Esophagus muscularis mucosa (tissue), 4 donors: Measurements from ENCODE around the gene EFL1. TPM values are rescaled to one million over a fixed set of nuclear protein-coding genes. Genes with fewer than 3 reads are reported as not detected.

Experiments
- DNase-seq: peaks from one replicate; pipeline ENCODE4 v3.0.0-alpha.2; 2017; ENCODE audit errors: extremely low spot score
- H3K27ac ChIP-seq, 4 donors: fragments of 200-600 bp; sonication (generic); replicated peaks in 1 of 4; 1 replicate in 3 of 4; 2 replicates in 1 of 4; pipeline ENCODE4 v1.5.1; 2016 to 2019; ENCODE audit warnings: mild to moderate bottlenecking in 1 of 4
- H3K27me3 ChIP-seq, 4 donors: fragments of 200-600 bp; sonication (generic); one replicate each; pipeline versions ENCODE4 v1.5.1 to v1.6.0; 2016 to 2019
- H3K36me3 ChIP-seq, 4 donors: fragments of 200-600 bp; sonication (generic); one replicate each; pipeline ENCODE4 v1.5.1; 2016 to 2019
- H3K4me1 ChIP-seq, 4 donors: fragments of 200-600 bp; sonication (generic); one replicate each; pipeline ENCODE4 v1.5.1; 2016 to 2019
- H3K4me3 ChIP-seq, 4 donors: fragments of 200-600 bp; sonication (generic); 1 replicate in 2 of 4; 2 replicates in 2 of 4; pipeline ENCODE4 v1.5.1; 2016 to 2019; ENCODE audit warnings: mild to moderate bottlenecking in 4 of 4, moderate library complexity in 1 of 4
- H3K9me3 ChIP-seq, 4 donors: fragments of 200-600 bp; sonication (generic); 1 replicate in 3 of 4; 2 replicates in 1 of 4; pipeline ENCODE4 v1.5.1; 2016 to 2019
- EP300 ChIP-seq: sonication (generic); formaldehyde crosslinking; IDR thresholded peaks from one replicate; pipeline ENCODE4 v1.6.1; 2017; ENCODE audit warnings: antibody characterized with exemption
- POLR2A ChIP-seq: fragments of 450-650 bp; IDR thresholded peaks from one replicate; pipeline ENCODE4 v1.6.1; 2017; ENCODE audit warnings: antibody characterized with exemption, moderate library complexity, mild to moderate bottlenecking, low read depth
- POLR2AphosphoS5 ChIP-seq, 2 donors: sonication (generic); formaldehyde crosslinking; IDR thresholded peaks; one replicate each; pipeline ENCODE4 v1.6.1; 2017; ENCODE audit warnings: antibody characterized with exemption in 2 of 2
- WGBS: methylation state at CpG from one replicate; pipeline ENCODE4 v1.1.5; 2018; 5-methylcytosine and 5-hydroxymethylcytosine counted together
- intact Hi-C: fragments of 100-400 bp; cut with DNase I; formaldehyde crosslinking; loops from one replicate; pipeline ENCODE4 v1.15.1; 2023
- small RNA-seq, 3 donors: library from RNA; depleted of rRNA; stranded (forward); fragments of <200 nt; gene quantifications; one replicate each; pipeline ENCODE3, GENCODE V24; 2016
- total RNA-seq, 4 donors: library from RNA; depleted of rRNA; stranded (reverse); fragments of >200 nt; gene quantifications; one replicate each; pipeline versions ENCODE4 v1.1.0 to v1.2.1, GENCODE V29; 2016
- TF ChIP-seq, protein P1 (sequence below), 3 experiments: fragments of 200-600 bp in 2 of 3; fragments of 450-650 bp in 1 of 3; sonication (generic) in 2 of 3; IDR thresholded peaks; one replicate each; pipeline ENCODE4 v1.5.1; 2017 to 2019; ENCODE audit warnings: antibody characterized with exemption in 3 of 3, mild to moderate bottlenecking in 2 of 3, moderate library complexity in 1 of 3

EFL1 gene
- total RNA-seq, 4 donors from 2014 or later, result 13.0 to 17.4 (median 13.2) TPM

DNA sequence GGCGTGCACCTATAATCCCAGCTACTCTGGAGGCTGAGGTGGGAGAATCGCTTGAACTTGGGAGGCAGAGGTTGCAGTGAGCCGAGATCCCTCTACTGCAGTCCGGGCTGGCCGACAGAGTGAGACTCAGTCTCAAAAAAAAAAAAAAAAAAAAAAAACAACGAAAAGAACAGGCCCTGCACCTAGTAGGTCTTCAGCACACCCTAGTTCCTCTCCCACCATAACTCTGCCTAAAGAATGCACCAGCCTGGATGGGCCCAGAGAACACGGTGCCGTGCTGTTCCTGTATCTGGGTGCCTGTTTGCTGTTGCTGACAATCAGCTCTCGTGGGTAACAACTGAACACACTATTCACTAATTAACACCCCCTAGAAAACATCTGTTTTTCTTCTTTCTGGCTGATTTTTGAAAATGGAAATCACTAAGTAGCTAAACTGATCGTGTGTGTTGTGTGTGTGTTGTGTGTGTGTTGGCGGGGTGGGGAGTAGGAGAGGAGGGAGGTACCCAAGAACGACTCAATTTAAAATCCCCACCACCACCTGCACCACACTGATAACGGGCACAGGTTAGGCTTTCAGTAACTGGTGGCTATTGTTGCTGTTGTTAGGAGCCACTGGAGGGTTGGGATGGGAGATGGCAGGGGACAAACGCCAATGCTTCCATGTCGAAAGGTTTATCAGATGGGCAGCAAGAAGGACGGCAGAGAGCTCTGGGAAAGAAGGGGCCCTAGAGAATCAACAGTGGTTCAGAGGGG is 176.1 kb downstream of the EFL1 start:
- intact Hi-C loops, result no loop called here
- Histone ChIP-seq H3K4me3 (no peak overlapping the region), H3K27me3 (no peaks in the 10 kb centered on the region), H3K27ac (no peak overlapping the region), H3K4me1 (no peaks in the 10 kb centered on the region), H3K36me3 (no peaks in the 10 kb centered on the region), H3K9me3 (no peaks in the 10 kb centered on the region)
- DNase-seq, result no peak
- TF ChIP-seq, protein P1, sequence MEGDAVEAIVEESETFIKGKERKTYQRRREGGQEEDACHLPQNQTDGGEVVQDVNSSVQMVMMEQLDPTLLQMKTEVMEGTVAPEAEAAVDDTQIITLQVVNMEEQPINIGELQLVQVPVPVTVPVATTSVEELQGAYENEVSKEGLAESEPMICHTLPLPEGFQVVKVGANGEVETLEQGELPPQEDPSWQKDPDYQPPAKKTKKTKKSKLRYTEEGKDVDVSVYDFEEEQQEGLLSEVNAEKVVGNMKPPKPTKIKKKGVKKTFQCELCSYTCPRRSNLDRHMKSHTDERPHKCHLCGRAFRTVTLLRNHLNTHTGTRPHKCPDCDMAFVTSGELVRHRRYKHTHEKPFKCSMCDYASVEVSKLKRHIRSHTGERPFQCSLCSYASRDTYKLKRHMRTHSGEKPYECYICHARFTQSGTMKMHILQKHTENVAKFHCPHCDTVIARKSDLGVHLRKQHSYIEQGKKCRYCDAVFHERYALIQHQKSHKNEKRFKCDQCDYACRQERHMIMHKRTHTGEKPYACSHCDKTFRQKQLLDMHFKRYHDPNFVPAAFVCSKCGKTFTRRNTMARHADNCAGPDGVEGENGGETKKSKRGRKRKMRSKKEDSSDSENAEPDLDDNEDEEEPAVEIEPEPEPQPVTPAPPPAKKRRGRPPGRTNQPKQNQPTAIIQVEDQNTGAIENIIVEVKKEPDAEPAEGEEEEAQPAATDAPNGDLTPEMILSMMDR (IDR thresholded peaks at IDR 0.05), result no peak
- WGBS, result 92% methylated on average over 16 of the region's 16 CpGs

DNA sequence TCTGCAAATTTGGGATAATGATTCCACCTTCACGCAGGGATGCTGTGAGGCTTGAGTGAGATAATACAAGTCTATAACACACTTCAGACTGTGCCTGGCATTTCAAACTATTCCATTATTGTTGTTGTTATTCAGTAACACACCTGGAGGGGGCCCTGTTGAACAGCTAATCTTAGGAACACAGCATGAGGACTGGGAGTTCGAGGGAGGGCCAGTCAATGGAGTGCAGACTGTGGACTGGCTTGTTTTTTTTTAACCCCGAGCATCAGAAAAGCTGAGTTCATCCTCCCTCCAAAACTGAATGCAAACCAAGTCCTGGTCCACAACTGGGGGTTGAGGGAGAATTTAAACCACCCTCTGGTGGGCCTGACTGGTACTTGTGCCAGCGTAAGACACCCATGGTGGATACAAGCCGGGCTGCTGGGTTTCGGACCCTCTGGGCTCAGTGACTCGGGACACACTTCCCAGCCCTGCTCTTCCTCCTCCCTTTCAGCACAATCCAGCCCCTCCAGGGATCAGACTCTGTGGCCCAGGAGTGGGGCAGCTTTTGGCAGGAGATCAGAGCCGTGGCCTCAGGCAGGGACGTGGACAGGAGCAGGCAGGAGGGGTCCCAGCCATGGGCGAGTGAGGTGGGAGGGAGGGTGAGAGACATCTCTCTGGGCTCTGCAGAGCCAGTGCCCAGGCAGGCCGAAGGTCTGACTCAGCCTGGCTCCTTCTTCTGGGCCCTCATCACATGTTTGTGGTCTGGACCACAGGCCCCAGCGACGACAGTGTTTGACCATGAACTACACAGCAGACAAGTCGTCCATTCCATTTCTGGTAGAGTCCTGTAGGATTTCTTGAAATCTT is 180.4 kb downstream of the EFL1 start:
- Histone ChIP-seq H3K27me3 (peaks cover 0 to 12% (median 0%) of the 10 kb centered on the region in 4 donors), H3K9me3 (no peaks in the 10 kb centered on the region), H3K36me3 (no peaks in the 10 kb centered on the region), H3K27ac (no peak overlapping the region), H3K4me3 (no peak overlapping the region), H3K4me1 (no peaks in the 10 kb centered on the region)
- WGBS, result 81% methylated on average over 14 of the region's 14 CpGs
- intact Hi-C loops, result no loop called here
- TF ChIP-seq POLR2A (no peak), POLR2AphosphoS5 (IDR thresholded peaks at IDR 0.05) (no peak), EP300 (no peak)
- TF ChIP-seq, protein P1 (IDR thresholded peaks at IDR 0.05), result no peak
- DNase-seq, result no peak

DNA sequence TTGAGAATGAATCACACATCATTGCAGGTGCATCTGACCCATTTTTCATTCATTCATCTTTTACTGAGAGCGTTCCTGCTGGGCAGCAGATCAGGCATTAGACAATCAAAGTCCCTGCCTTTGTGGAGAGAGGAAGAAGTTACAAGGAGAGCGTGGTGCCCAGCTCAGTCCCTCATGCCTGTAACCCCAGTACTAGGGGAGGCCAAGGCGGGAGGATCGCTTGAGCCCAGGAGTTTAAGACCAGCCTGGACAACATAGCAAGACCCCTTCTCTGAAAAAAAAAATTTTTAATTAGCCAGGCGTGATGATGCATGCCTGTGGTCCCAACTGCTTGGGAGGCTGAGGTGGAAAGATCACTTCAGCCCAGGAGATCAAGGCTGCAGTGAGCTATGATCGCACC is 181.8 kb downstream of the EFL1 start:
- Histone ChIP-seq H3K27me3 (peaks cover 0 to 23% (median 0%) of the 10 kb centered on the region in 4 donors), H3K36me3 (no peaks in the 10 kb centered on the region), H3K4me3 (no peak overlapping the region), H3K4me1 (no peaks in the 10 kb centered on the region), H3K9me3 (no peaks in the 10 kb centered on the region), H3K27ac (no peak overlapping the region)
- DNase-seq, result no peak
- TF ChIP-seq, protein P1 (IDR thresholded peaks at IDR 0.05), result no peak
- TF ChIP-seq EP300 (no peak), POLR2AphosphoS5 (IDR thresholded peaks at IDR 0.05) (no peak), POLR2A (no peak)
- 94% methylated on average over 6 of the region's 6 CpGs for WGBS
- intact Hi-C loops, result no loop called here

Small RNA genes lying within 50 kb of the gene (small RNA-seq; reads per million reads assigned to genes)
- 0 reads per million in 3 donors for gene RNU1-77P

Other genes starting within 250 kb of the EFL1 start
- gene MEX3B, start 216.7 kb downstream of the EFL1 start, total RNA-seq, result 1 to 10 TPM; 1.5 to 2.4 (median 1.9) TPM
- 1 to 10 TPM in 2 of 4 donors, under 1 TPM in 1, not detected in 1; 0.39 to 1.7 (median 1.3) TPM for gene SAXO2, start 84 bp upstream of the EFL1 start, total RNA-seq
- gene GOLGA6L10, start 86.7 kb upstream of the EFL1 start, total RNA-seq, result 1 to 10 TPM in 2 of 4 donors, under 1 TPM in 2; 0.33 to 1.7 (median 0.99) TPM
- gene GOLGA6L9, start 167.1 kb upstream of the EFL1 start, total RNA-seq, result 1 to 10 TPM; 1.3 to 3.7 (median 1.8) TPM